ENCODE measurements around the gene ZNF555. TPM values are rescaled to one million over a fixed set of nuclear protein-coding genes. Genes with fewer than 3 reads are reported as not detected.

The ZNF555 gene
- total RNA-seq, 1 experiment from 2014 or later: 0.84 TPM

DNA sequence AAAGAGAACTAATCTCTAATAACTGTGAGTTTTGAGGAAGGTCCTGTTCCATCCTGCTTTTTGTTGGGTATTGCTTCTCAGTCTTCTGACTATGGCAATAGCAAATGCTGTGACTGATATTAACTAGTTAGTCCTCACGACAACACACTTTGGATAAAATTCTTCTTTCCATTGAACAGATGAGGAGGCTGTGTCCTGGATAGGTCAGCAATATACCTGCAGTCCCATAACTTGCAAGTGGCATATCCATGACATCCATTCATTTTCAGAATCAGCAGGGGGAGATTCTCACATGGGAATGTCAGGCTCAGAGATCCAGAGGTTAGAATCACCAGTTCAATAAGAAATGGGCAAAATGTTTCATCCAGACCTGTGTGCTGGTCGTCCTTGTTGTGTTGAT, 14.3 kb upstream of the ZNF555 start:
- Histone ChIP-seq H3K4me3 (ENCODE audit: low read length) (no peak overlapping the region), H4K20me1 (ENCODE audit: low read length) (no peaks in the 10 kb centered on the region), H3K36me3 (ENCODE audit: low read depth, low read length) (no peaks in the 10 kb centered on the region), H3K4me1 (ENCODE audit: insufficient read depth, low read length) (no peaks in the 10 kb centered on the region), H3F3A (ENCODE audit: low read length, unreplicated experiment) (no peaks in the 10 kb centered on the region), H3K9ac (ENCODE audit: low read length) (no peak overlapping the region), H2AFZ (ENCODE audit: low read length) (no peak overlapping the region), H3K27ac (ENCODE audit: low read length) (no peak overlapping the region), H3K9me2 (replicated peaks; ENCODE audit: low read length) (no peaks in the 10 kb centered on the region), H3K9me3 (ENCODE audit: low read length) (no peaks in the 10 kb centered on the region), H3K27me3 (ENCODE audit: low read length) (no peaks in the 10 kb centered on the region), H3K79me2 (ENCODE audit: low read length) (no peaks in the 10 kb centered on the region), H3K4me2 (ENCODE audit: low read length) (no peak overlapping the region)
- intact Hi-C loops (cut with micrococcal nuclease): no loop called here
- TF ChIP-seq EZH2phosphoT487 (IDR thresholded peaks at IDR 0.05; ENCODE audit: borderline replicate concordance, low read length): no peak
- TF ChIP-seq, protein P1, sequence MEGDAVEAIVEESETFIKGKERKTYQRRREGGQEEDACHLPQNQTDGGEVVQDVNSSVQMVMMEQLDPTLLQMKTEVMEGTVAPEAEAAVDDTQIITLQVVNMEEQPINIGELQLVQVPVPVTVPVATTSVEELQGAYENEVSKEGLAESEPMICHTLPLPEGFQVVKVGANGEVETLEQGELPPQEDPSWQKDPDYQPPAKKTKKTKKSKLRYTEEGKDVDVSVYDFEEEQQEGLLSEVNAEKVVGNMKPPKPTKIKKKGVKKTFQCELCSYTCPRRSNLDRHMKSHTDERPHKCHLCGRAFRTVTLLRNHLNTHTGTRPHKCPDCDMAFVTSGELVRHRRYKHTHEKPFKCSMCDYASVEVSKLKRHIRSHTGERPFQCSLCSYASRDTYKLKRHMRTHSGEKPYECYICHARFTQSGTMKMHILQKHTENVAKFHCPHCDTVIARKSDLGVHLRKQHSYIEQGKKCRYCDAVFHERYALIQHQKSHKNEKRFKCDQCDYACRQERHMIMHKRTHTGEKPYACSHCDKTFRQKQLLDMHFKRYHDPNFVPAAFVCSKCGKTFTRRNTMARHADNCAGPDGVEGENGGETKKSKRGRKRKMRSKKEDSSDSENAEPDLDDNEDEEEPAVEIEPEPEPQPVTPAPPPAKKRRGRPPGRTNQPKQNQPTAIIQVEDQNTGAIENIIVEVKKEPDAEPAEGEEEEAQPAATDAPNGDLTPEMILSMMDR (conservative IDR thresholded peaks at IDR 0.05; ENCODE audit: low read depth, low read length): no peak
- no peak for TF ChIP-seq EZH2 (IDR thresholded peaks at IDR 0.05; ENCODE audit: low read length, unreplicated experiment)
- POLR2A ChIA-PET (ENCODE audit: unreplicated experiment): no interaction called here
- ATAC-seq: no peak
- CTCF ChIA-PET: no interaction called here
- no TSS peak for BruUV-seq (replicated peaks)
- no peak for DNase-seq

DNA sequence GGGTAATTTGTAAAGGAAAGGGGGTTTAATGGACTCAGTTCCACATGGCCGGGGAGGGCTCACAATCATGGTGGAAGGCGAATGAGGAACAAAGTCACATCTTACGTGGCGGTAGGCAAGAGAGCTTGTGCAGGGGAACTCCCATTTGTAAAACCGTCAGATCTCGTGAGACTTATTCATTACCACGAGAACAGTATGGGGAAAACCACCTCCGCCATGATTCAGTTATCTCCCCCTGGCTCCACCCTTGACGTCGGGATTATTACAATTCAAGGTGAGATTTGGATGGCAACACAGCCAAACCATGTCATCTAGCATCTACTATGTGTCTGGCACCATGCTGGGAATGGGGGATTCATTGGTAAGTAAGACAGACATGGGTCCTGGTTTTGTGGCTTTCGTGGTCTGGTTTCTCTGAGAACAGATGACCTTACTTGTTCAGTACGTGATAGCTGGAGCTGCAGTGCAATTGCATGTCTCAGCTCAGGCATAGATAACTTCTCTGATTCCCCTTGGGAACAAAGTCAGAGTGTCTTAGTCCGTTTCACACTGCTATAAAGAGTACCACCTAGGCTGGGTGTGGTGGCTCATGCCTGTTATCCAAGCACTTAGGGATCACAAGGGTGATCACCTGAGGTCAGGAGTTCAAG, 13.3 kb upstream of the ZNF555 start:
- H3K36me3 ChIP-seq (ENCODE audit: low read depth, low read length): no peaks in the 10 kb centered on the region
- intact Hi-C loops (cut with micrococcal nuclease): no loop called here
- POLR2A ChIA-PET (ENCODE audit: unreplicated experiment): no interaction called here
- no peaks in the 10 kb centered on the region for H3F3A ChIP-seq (ENCODE audit: low read length, unreplicated experiment)
- no peaks in the 10 kb centered on the region for H4K20me1 ChIP-seq (ENCODE audit: low read length)
- CTCF ChIA-PET: no interaction called here
- H3K4me3 ChIP-seq (ENCODE audit: low read length): no peak overlapping the region
- H3K9me3 ChIP-seq (ENCODE audit: low read length): no peaks in the 10 kb centered on the region
- no peaks in the 10 kb centered on the region for H3K9me2 ChIP-seq (replicated peaks; ENCODE audit: low read length)
- no peak overlapping the region for H3K4me2 ChIP-seq (ENCODE audit: low read length)
- ATAC-seq (no peak), DNase-seq (no peak)
- TF ChIP-seq EZH2phosphoT487 (IDR thresholded peaks at IDR 0.05; ENCODE audit: borderline replicate concordance, low read length) (no peak), EZH2 (IDR thresholded peaks at IDR 0.05; ENCODE audit: low read length, unreplicated experiment) (no peak)
- TF ChIP-seq, protein P1 (conservative IDR thresholded peaks at IDR 0.05; ENCODE audit: low read depth, low read length): no peak
- H2AFZ ChIP-seq (ENCODE audit: low read length): no peak overlapping the region
- no TSS peak for BruUV-seq (replicated peaks)
- H3K4me1 ChIP-seq (ENCODE audit: insufficient read depth, low read length): no peaks in the 10 kb centered on the region
- H3K79me2 ChIP-seq (ENCODE audit: low read length): no peaks in the 10 kb centered on the region
- no peak overlapping the region for H3K27ac ChIP-seq (ENCODE audit: low read length)
- no peak overlapping the region for H3K9ac ChIP-seq (ENCODE audit: low read length)
- H3K27me3 ChIP-seq (ENCODE audit: low read length): no peaks in the 10 kb centered on the region

DNA sequence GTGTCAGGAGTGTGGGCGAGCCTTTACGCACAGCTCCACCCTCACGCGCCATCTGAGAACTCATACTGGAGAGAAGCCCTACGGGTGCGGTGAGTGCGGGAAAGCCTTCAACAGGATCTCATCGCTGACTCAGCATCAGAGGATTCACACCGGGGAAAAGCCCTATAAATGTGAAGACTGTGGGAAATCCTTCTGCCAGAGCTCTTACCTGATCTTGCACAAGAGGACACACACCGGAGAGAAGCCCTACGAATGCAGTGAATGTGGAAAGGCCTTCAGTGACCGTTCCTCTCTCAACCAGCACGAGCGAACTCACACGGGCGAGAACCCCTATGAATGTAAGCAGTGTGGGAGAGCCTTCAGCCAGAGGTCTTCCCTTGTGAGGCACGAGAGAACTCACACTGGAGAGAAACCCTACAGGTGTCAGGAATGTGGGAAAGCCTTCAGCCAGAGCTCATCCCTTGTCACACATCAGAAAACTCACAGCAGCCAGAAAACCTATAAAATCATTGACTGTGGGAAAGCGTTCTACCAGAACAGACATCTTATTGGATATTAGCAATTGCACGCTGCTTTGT, 6.9 kb upstream of the ZNF555 start:
- peaks cover 5% of the 10 kb centered on the region; the same call in 1 of the 2 replicates for H3K36me3 ChIP-seq (ENCODE audit: low read depth, low read length)
- BruUV-seq (replicated peaks): no TSS peak
- H4K20me1 ChIP-seq (ENCODE audit: low read length): no peaks in the 10 kb centered on the region
- CTCF ChIA-PET: no interaction called here
- ATAC-seq (no peak), DNase-seq (no peak)
- H3K9ac ChIP-seq (ENCODE audit: low read length): no peak overlapping the region
- peaks cover 10% of the 10 kb centered on the region; the same call in 1 of the 2 replicates for H3K9me3 ChIP-seq (ENCODE audit: low read length)
- H3K4me2 ChIP-seq (ENCODE audit: low read length): no peak overlapping the region
- intact Hi-C loops (cut with micrococcal nuclease): no loop called here
- no peaks in the 10 kb centered on the region for H3K27me3 ChIP-seq (ENCODE audit: low read length)
- H3K4me1 ChIP-seq (ENCODE audit: insufficient read depth, low read length): no peaks in the 10 kb centered on the region
- H3K27ac ChIP-seq (ENCODE audit: low read length): no peak overlapping the region
- POLR2A ChIA-PET (ENCODE audit: unreplicated experiment): no interaction called here
- no peak for TF ChIP-seq EZH2phosphoT487 (IDR thresholded peaks at IDR 0.05; ENCODE audit: borderline replicate concordance, low read length)
- TF ChIP-seq, protein P1 (conservative IDR thresholded peaks at IDR 0.05; ENCODE audit: low read depth, low read length): no peak
- no peak for TF ChIP-seq EZH2 (IDR thresholded peaks at IDR 0.05; ENCODE audit: low read length, unreplicated experiment)
- H3K79me2 ChIP-seq (ENCODE audit: low read length): no peaks in the 10 kb centered on the region
- no peak overlapping the region for H2AFZ ChIP-seq (ENCODE audit: low read length)
- no peak overlapping the region for H3K4me3 ChIP-seq (ENCODE audit: low read length)
- no peaks in the 10 kb centered on the region for H3K9me2 ChIP-seq (replicated peaks; ENCODE audit: low read length)
- H3F3A ChIP-seq (ENCODE audit: low read length, unreplicated experiment): no peaks in the 10 kb centered on the region
